MM.1S (cell line): ENCODE results near the gene TMEM174.

Experiments used
- CTCF ChIP-seq: fragments of 300-600 bp; sonication (generic); IDR thresholded peaks from 2 replicates; pipeline ENCODE4 v1.5.1; 2016; ENCODE audit warnings: antibody characterized with exemption, low read length, mixed read lengths
- EZH2 ChIP-seq: fragments of 300-600 bp; sonication (generic); optimal IDR thresholded peaks from 2 replicates; pipeline ENCODE3; 2017; ENCODE audit warnings: low read depth, mild to moderate bottlenecking, antibody characterized with exemption, low read length, mixed read lengths
- EZH2phosphoT487 ChIP-seq: fragments of 300-600 bp; sonication (generic); IDR thresholded peaks from 2 replicates; pipeline ENCODE4 v1.6.1; 2018; ENCODE audit warnings: antibody characterized with exemption, low read length

GRCh38 chr5:73196201-73196600, 23.2 kb downstream of the TMEM174 start:
- TF ChIP-seq EZH2 (no peak), CTCF (no peak), EZH2phosphoT487 (no peak)
